BJ (cell line): ENCODE data around the gene DUSP15. TPM values are rescaled to one million over a fixed set of nuclear protein-coding genes. Genes with fewer than 3 reads are reported as not detected.
"Not testable (repeated sequence)": the region's sequence is repeated elsewhere in the genome, so short reads cannot be mapped to it uniquely, and the experiment has no call there.

Experiments
- CTCF ChIA-PET: fragments of 350-600 bp; formaldehyde crosslinking; extraction: SDS; loops from one replicate; lab custom pipeline; 2021; ENCODE audit warnings: antibody characterized with exemption, inconsistent platforms; lab: Yijun Ruan, JAX
- POLR2A ChIA-PET: fragments of 300-600 bp; sonication (Branson Sonifier 250); formaldehyde crosslinking; extraction: SDS; loops from one replicate; lab custom pipeline; 2021; ENCODE audit warnings: antibody characterized with exemption; lab: Charles Lee
- DNase-seq: peaks from one replicate; pipeline ENCODE4 v3.0.0-alpha.2; 2011; ENCODE audit warnings: low read depth
- H3K27me3 ChIP-seq: 2 replicates; pipeline ENCODE4 v1.6.0; 2011; ENCODE audit warnings: low read length; ENCODE audit not compliant: control insufficient read depth, insufficient read depth
- H3K36me3 ChIP-seq: 2 replicates; pipeline ENCODE4 v1.5.1; 2011; ENCODE audit warnings: low read length; ENCODE audit not compliant: control insufficient read depth, insufficient read depth
- H3K4me3 ChIP-seq: 2 replicates; pipeline ENCODE4 v1.5.1; 2011; ENCODE audit warnings: low read depth, mild to moderate bottlenecking, control low read depth, low read length
- CTCF ChIP-seq: IDR thresholded peaks from 2 replicates; pipeline ENCODE4 v1.5.1; 2011; ENCODE audit warnings: low read depth, mild to moderate bottlenecking, control low read depth, inconsistent platforms, low read length, moderate library complexity; ENCODE audit not compliant: insufficient read depth
- polyA plus RNA-seq: library from polyadenylated mRNA; depleted of rRNA; stranded (reverse); fragments of >200 nt; gene quantifications from 2 replicates; pipeline ENCODE4 v1.2.3, GENCODE V29; 2011

The DUSP15 gene
- polyA plus RNA-seq, 1 experiment: 0.09 TPM

- CTCF ChIA-PET: interaction anchor here (0.7 to 1.5 kb wide), 2 partner anchors 15 to 319 kb away, joined by 3 read pairs; partner anchors contain the start of gene FOXS1
- Histone ChIP-seq H3K36me3 (no peaks in the 10 kb centered on the region), H3K27me3 (0 out of 2 replicates have a peak, but pooled peaks cover 2% of the 10 kb centered on the region), H3K4me3 (no peak overlapping the region)
- TF ChIP-seq CTCF: no peak
- no peak for DNase-seq
- POLR2A ChIA-PET: no interaction called here
Measured at GRCh38 chr20:31830406-31830981, 39.8 kb downstream of the DUSP15 start.

GRCh38 chr20:31829731-31830130, 40.6 kb downstream of the DUSP15 start:
- no peak overlapping the region for H3K4me3 ChIP-seq
- ChIA-PET POLR2A (no interaction called here), CTCF (interaction anchor here (0.5 to 1.5 kb wide), 5 partner anchors 12 to 263 kb away, joined by 3 to 4 read pairs (median 3); partner anchors contain the start of gene FOXS1)
- TF ChIP-seq CTCF: no peak
- no peaks in the 10 kb centered on the region for H3K36me3 ChIP-seq
- no peak for DNase-seq
- no peaks in the 10 kb centered on the region for H3K27me3 ChIP-seq

- H3K27me3 ChIP-seq, DNase-seq, H3K4me3 ChIP-seq, H3K36me3 ChIP-seq: not testable (repeated sequence)
- ChIA-PET POLR2A (interaction anchor here (0.6 kb wide), 1 partner anchor 109 kb away, joined by 3 read pairs; no protein-coding TSS in a partner anchor), CTCF (interaction anchor here (0.5 to 1.2 kb wide), 3 partner anchors 24 to 274 kb away, joined by 3 to 6 read pairs (median 3); no protein-coding TSS in a partner anchor)
Measured at GRCh38 chr20:31828016-31828415, 42.3 kb downstream of the DUSP15 start.

- Histone ChIP-seq H3K36me3 (no peaks in the 10 kb centered on the region), H3K27me3 (no peaks in the 10 kb centered on the region), H3K4me3 (no peak overlapping the region)
- TF ChIP-seq CTCF: no peak
- POLR2A ChIA-PET: no interaction called here
- CTCF ChIA-PET: interaction anchor here (0.8 to 8.2 kb wide), 6 partner anchors 10 to 204 kb away, joined by 3 to 105 read pairs (median 4); no protein-coding TSS in a partner anchor
- DNase-seq: no peak
Measured at GRCh38 chr20:31827059-31827458, 43.3 kb downstream of the DUSP15 start.

GRCh38 chr20:31826074-31826473, 44.3 kb downstream of the DUSP15 start:
- no peak for DNase-seq
- Histone ChIP-seq H3K4me3 (no peak overlapping the region), H3K36me3 (no peaks in the 10 kb centered on the region), H3K27me3 (no peaks in the 10 kb centered on the region)
- CTCF ChIA-PET: interaction anchor here (0.9 to 8.2 kb wide), 6 partner anchors 9 to 205 kb away, joined by 3 to 180 read pairs (median 44); partner anchors contain the start of gene FOXS1
- POLR2A ChIA-PET: no interaction called here
- no peak for TF ChIP-seq CTCF
